Epithelial cell of esophagus (primary cell): ENCODE results near the gene IGFBP2.

Source experiments
- DNase-seq: peaks from one replicate; pipeline ENCODE4 v3.0.0; 2010; ENCODE audit warnings: low read depth
- H3K4me3 ChIP-seq: 2 replicates; pipeline ENCODE4 v1.5.1; 2011; ENCODE audit warnings: mild to moderate bottlenecking, low read length, control low read depth
- TF ChIP-seq, protein P1 (sequence below): IDR thresholded peaks from 2 replicates; pipeline ENCODE4 v1.5.1; 2011; ENCODE audit warnings: low read depth, mild to moderate bottlenecking, low read length, control low read depth, inconsistent platforms; ENCODE audit not compliant: insufficient read depth; ENCODE audit errors: missing control alignments

Gene IGFBP2

GRCh38 chr2:216615298-216616082 is 17.7 kb upstream of the IGFBP2 start:
- TF ChIP-seq, protein P1, sequence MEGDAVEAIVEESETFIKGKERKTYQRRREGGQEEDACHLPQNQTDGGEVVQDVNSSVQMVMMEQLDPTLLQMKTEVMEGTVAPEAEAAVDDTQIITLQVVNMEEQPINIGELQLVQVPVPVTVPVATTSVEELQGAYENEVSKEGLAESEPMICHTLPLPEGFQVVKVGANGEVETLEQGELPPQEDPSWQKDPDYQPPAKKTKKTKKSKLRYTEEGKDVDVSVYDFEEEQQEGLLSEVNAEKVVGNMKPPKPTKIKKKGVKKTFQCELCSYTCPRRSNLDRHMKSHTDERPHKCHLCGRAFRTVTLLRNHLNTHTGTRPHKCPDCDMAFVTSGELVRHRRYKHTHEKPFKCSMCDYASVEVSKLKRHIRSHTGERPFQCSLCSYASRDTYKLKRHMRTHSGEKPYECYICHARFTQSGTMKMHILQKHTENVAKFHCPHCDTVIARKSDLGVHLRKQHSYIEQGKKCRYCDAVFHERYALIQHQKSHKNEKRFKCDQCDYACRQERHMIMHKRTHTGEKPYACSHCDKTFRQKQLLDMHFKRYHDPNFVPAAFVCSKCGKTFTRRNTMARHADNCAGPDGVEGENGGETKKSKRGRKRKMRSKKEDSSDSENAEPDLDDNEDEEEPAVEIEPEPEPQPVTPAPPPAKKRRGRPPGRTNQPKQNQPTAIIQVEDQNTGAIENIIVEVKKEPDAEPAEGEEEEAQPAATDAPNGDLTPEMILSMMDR = no peak
- DNase-seq = no peak
- H3K4me3 ChIP-seq = no peak overlapping the region

DNA sequence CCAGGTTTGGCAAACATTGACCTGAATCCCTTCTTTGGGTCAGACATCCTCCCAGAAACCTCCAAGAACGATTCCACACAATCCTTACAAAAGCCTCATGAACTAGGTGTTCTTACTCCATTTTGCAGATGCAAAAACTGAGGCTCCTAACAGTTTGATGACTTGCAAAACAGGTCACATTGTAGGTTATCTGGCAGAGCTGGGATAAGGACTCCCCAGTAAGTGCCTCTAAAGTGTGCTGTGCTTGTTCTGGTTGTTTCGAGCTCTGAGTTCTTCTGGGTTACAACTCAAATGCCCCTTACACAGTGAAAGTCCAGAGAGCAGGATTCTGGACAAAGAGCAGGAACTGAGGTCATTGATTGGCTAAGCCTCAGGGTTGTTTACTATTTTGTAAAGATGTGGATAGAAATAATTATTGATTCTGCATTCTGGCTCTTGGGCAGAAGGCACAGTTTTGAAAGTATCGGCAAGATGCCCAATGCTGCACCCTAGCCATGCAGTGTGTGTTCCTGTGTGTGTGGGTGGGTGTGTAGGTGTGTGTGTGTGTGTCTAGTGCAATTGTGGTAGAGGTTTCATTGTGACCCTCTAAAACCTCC is 17.0 kb upstream of the IGFBP2 start:
- TF ChIP-seq, protein P1 = no peak
- DNase-seq = no peak

DNA sequence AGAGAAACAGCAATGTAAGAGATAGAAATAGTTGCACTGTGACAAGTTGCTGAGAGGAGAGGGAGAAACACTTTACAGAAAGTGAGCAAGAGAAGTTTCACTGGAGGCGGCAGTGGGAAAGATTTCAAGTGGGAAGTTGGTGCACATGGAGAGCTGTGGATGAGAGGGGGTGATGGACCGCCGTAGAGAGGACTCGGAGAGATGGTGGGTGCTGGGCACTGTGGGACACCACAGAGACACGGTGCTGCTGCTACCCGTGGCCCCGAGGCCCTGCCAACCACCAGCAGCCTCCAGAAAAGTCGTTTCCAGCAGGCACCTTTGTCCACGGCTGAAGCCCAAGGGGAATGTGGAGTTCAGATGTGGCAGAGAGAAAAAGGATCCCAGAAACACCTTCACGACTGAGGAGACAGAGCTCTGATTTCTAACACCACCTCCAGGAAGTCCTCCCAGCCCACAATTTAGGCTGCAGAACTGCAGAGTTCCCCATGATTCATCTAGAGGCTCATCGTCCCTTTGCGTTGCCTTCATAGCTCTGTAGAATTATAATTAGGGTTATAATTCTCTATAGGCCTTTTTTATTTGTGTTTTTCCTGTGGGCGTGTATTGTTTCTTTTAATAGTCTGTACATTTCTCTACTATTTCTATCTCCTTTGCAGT is 15.9 kb upstream of the IGFBP2 start:
- TF ChIP-seq, protein P1 = no peak
- no peak overlapping the region for H3K4me3 ChIP-seq
- no peak for DNase-seq

More for the DNA sequence above, 17.0 kb upstream of the IGFBP2 start:
- H3K4me3 ChIP-seq = no peak overlapping the region

DNA sequence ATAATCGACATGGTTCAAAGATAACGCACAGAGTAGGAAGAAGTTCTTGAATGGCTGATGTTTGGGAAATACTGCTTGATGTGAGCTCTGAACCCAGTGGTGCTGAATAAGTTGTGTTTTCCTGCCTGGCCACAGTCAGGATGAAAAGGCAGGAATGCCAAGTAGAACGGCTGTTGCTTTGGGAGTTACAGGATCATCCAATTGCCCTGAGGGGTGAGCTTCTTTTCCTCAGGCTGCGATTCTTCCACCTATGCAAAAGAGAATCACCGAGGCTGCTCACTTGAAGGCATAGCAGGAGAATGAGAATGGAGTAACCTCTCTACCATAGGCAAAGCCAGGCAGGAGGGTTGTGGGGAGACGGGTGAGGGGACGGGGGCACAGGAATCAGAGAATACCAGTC is 14.4 kb upstream of the IGFBP2 start:
- no peak for DNase-seq
- TF ChIP-seq, protein P1 = no peak
- H3K4me3 ChIP-seq = no peak overlapping the region

DNA sequence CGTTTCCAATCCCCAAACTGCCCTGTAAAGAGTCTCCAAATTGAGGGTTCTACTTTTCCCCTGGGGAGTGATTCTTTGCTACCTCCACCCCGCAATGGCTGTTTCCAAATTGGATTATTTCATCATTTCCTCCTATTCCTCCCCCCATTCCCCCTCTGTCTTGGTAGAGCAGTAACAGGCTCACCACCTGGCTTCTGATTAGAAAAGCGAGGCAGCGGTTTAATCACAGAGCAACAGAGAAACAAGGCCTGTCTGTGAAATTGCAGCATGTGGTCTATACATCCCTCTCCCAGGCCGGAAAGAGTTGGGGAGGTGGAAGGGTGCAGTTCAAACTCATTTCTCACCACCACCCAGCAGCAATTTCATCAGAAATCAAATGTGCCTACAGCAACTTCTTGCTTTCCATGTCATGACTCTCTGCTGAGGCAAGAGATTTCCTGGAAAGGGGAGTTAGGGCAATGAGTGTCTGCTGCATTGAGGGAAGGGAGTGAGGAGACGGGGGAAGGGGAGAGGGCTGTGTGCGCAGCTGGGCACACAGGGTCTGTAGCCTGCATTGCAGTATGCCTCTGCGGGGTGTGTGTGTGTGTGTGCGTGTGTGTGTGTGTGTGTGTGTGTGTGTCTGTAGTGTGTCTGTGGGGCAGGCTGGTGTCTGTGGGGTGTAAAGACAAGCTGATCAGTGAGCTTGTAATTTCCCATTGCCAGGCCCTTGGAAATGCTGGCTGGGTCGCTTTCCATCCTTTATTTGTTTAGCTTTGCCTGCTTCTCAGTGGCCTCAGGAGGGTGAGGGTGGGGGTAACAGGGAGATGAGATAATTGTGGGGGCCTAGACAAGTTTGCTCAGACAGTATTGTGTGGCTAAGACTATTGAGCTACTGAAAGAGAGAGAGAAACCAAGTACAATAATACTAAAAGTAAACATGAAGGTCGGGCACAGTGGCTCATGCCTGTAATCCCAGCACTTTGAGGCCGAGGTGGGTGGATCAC is 13.5 kb upstream of the IGFBP2 start:
- peak; percentile 45 for DNase-seq
- TF ChIP-seq, protein P1 = no peak
- no peak overlapping the region for H3K4me3 ChIP-seq

DNA sequence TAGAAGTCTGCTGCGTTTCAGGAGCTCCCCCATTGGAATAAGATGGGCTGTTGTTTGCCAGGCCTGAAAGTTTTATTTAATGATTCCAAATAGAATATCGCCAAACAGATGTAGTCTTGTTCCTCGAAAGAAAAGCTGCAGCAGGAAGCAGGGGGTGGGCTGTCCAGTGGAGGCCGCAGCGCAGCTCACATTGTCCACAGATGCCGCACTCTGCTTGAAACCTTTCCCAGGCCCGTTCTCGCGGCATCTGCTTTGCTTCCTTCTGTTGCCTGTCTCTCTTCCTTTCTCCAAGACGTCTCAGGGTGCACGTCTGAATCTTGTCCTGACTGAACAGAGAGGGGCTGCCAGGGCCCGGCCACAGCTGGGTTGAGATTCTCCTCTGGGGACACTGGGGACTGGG is 12.4 kb upstream of the IGFBP2 start:
- H3K4me3 ChIP-seq = no peak overlapping the region
- DNase-seq = no peak
- TF ChIP-seq, protein P1 = no peak
